K562 (cell line): ENCODE data around the gene MMS19. TPM values are rescaled to one million over a fixed set of nuclear protein-coding genes. Genes with fewer than 3 reads are reported as not detected.

Experiments used
- CCAR2 ChIP-seq: fragments of 200-400 bp; formaldehyde crosslinking; IDR thresholded peaks from 2 replicates; pipeline ENCODE4 v1.6.1; 2017; ENCODE audit warnings: mild to moderate bottlenecking, low read depth, low read length
- CHD2 ChIP-seq: IDR thresholded peaks from 2 replicates; pipeline ENCODE4 v1.6.1; 2011; ENCODE audit warnings: low read depth, low read length
- CTBP1 ChIP-seq: fragments of 450-650 bp; IDR thresholded peaks from 2 replicates; pipeline ENCODE4 v1.6.1; 2016; ENCODE audit warnings: borderline replicate concordance
- FOXJ2 ChIP-seq: fragments of 200-800 bp; sonication (Bioruptor generic); IDR thresholded peaks from 2 replicates; pipeline ENCODE4 v1.6.1; 2016; ENCODE audit warnings: missing genetic modification characterization, missing compliant biosample characterization
- LARP7 ChIP-seq: fragments of 450-650 bp; IDR thresholded peaks from 2 replicates; pipeline ENCODE4 v1.6.1; 2016
- PHTF2 ChIP-seq: fragments of 250-450 bp; sonication (Bioruptor Pico); IDR thresholded peaks from 2 replicates; pipeline ENCODE4 v1.5.0; 2021; ENCODE audit warnings: mild to moderate bottlenecking
- RBBP5 ChIP-seq: fragments of 200-600 bp; sonication (generic); IDR thresholded peaks from 2 replicates; pipeline ENCODE4 v1.6.1; 2012; ENCODE audit warnings: borderline replicate concordance, mild to moderate bottlenecking, low read length, control low read depth, inconsistent platforms; ENCODE audit not compliant: insufficient read depth, poor library complexity, severe bottlenecking
- ZNF140 ChIP-seq: fragments of 250-450 bp; sonication (Bioruptor Pico); IDR thresholded peaks from 2 replicates; pipeline ENCODE4 v1.8.0; 2021; ENCODE audit warnings: moderate library complexity, mild to moderate bottlenecking, inconsistent platforms
- ZNF431 ChIP-seq: sonication (generic); formaldehyde crosslinking; IDR thresholded peaks from 2 replicates; pipeline ENCODE4 v1.8.0; 2022; ENCODE audit warnings: mild to moderate bottlenecking, missing genetic modification reagents
- ZNF561 ChIP-seq: fragments of 450-650 bp; formaldehyde crosslinking; conservative IDR thresholded peaks from 2 replicates; pipeline ENCODE4 v1.4.0; 2020; ENCODE audit warnings: mild to moderate bottlenecking, moderate library complexity
- ZNF764 ChIP-seq: fragments of 250-450 bp; sonication (Bioruptor Pico); IDR thresholded peaks from 2 replicates; pipeline ENCODE4 v1.4.0; 2020; ENCODE audit warnings: low read depth, mild to moderate bottlenecking, moderate library complexity
- polyA plus RNA-seq, 8 experiments: library from polyadenylated mRNA; depleted of rRNA in 4 of 8; stranded (reverse) in 5 of 8; unstranded in 3 of 8; fragments of >200 nt; fragmentation: Nextera tagmentation in 2 of 8; fragmentation: Illumina TruSeq in 1 of 8; extraction: Ambion mirVana in 2 of 8; extraction: Trizol in 1 of 8; gene quantifications; 2 replicates each; pipeline versions ENCODE4 v1.2.1 to v1.2.3, GENCODE V29; 2011 to 2014; ENCODE audit warnings: inconsistent platforms in 1 of 8, missing spikeins in 1 of 8
- total RNA-seq, 7 experiments: library from RNA; depleted of rRNA in 6 of 7; stranded (reverse); fragments of >200 nt in 6 of 7; fragmentation: Illumina TruSeq in 2 of 7; extraction: Trizol in 2 of 7; gene quantifications; 2 replicates each; pipeline versions ENCODE4 v1.2.1 to v1.2.3, GENCODE V29; 2011 to 2021; ENCODE audit warnings: low replicate concordance in 1 of 7
- TF ChIP-seq, protein P1 (sequence below): fragments of 250-450 bp; sonication (Bioruptor Pico); IDR thresholded peaks from 2 replicates; pipeline ENCODE4 v1.8.0; 2022; ENCODE audit warnings: moderate library complexity, mild to moderate bottlenecking, inconsistent platforms
- TF ChIP-seq, protein P2 (sequence below): fragments of 250-450 bp; sonication (Bioruptor Pico); IDR thresholded peaks from 2 replicates; pipeline ENCODE4 v1.4.0; 2020; ENCODE audit warnings: mild to moderate bottlenecking
- TF ChIP-seq, protein P3 (sequence below): fragments of 450-650 bp; formaldehyde crosslinking; IDR thresholded peaks from 2 replicates; pipeline ENCODE4 v1.4.0; 2020; ENCODE audit warnings: mild to moderate bottlenecking, moderate library complexity
- TF ChIP-seq, protein P4 (sequence below): sonication (generic); formaldehyde crosslinking; IDR thresholded peaks from 2 replicates; pipeline ENCODE4 v1.8.1; 2022; ENCODE audit warnings: missing genetic modification reagents
- TF ChIP-seq, protein P5 (sequence below), 3 experiments: IDR thresholded peaks in 2 of 3; conservative IDR thresholded peaks in 1 of 3; 2 replicates each; pipeline ENCODE4 v1.5.1; 2011 to 2012; ENCODE audit warnings: low read length in 3 of 3, mild to moderate bottlenecking in 3 of 3, control low read depth in 2 of 3, improper control_type of control experiment in 1 of 3, inconsistent platforms in 1 of 3, low read depth in 1 of 3, mixed read lengths in 1 of 3, moderate library complexity in 1 of 3; ENCODE audit not compliant: insufficient read depth in 2 of 3
- TF ChIP-seq, protein P6 (sequence below), 2 experiments: fragments of 450-650 bp in 1 of 2; IDR thresholded peaks; 2 replicates each; pipeline ENCODE4 v1.6.1; 2011 to 2017; ENCODE audit warnings: low read depth in 2 of 2, antibody characterized with exemption in 1 of 2, borderline replicate concordance in 1 of 2, low read length in 1 of 2, mild to moderate bottlenecking in 1 of 2, mixed read lengths in 1 of 2; ENCODE audit not compliant: control insufficient read depth in 1 of 2

The MMS19 gene
- total and polyA plus RNA-seq, 9 of the 15 experiments (the other 6 are each of a cell fraction or from before 2014, with no cell fraction given), result 40.1 to 110 (median 62.9) TPM

DNA sequence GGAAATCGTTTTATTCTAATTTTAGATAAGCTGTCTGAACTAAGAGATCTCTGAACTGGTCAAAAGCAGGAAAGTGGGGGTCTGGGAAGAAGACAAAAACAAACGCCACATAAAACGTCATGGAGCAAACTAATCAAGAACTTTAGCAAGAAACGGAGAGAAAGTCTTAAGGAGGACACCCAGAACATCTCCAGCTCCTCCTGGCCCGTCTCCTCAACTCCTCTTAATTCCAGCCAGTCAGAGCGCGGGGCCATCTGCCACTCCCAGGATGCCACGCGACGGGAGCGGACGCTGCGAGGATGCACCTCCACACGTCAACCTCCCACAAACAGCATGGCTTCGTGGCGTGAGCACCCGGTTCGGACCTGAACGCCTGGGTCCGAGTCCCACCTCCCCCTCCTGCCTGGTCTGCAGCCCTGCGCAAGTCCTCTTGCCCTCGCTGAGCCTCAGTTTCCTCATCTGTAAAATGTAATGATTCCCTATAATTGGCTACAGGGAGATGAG lies 598 bp downstream of the MMS19 start (continued):
- TF ChIP-seq, protein P1, sequence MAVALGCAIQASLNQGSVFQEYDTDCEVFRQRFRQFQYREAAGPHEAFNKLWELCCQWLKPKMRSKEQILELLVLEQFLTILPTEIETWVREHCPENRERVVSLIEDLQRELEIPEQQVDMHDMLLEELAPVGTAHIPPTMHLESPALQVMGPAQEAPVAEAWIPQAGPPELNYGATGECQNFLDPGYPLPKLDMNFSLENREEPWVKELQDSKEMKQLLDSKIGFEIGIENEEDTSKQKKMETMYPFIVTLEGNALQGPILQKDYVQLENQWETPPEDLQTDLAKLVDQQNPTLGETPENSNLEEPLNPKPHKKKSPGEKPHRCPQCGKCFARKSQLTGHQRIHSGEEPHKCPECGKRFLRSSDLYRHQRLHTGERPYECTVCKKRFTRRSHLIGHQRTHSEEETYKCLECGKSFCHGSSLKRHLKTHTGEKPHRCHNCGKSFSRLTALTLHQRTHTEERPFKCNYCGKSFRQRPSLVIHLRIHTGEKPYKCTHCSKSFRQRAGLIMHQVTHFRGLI (CRISPR knock-in tag), result no peak
- TF ChIP-seq LARP7 (no peak), RBBP5 (no peak), FOXJ2 (tag) (no peak), ZNF431 (CRISPR knock-in tag) (no peak), CTBP1 (peak; percentile 57; the same call in 1 of the 2 replicates), ZNF764 (no peak), PHTF2 (CRISPR knock-in tag) (no peak), CCAR2 (no peak), CHD2 (no peak), ZNF561 (CRISPR knock-in tag) (no peak), ZNF140 (CRISPR knock-in tag) (no peak)
- TF ChIP-seq, protein P2, sequence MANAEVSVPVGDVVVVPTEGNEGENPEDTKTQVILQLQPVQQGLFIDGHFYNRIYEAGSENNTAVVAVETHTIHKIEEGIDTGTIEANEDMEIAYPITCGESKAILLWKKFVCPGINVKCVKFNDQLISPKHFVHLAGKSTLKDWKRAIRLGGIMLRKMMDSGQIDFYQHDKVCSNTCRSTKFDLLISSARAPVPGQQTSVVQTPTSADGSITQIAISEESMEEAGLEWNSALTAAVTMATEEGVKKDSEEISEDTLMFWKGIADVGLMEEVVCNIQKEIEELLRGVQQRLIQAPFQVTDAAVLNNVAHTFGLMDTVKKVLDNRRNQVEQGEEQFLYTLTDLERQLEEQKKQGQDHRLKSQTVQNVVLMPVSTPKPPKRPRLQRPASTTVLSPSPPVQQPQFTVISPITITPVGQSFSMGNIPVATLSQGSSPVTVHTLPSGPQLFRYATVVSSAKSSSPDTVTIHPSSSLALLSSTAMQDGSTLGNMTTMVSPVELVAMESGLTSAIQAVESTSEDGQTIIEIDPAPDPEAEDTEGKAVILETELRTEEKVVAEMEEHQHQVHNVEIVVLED (CRISPR knock-in tag), result no peak
- TF ChIP-seq, protein P3, sequence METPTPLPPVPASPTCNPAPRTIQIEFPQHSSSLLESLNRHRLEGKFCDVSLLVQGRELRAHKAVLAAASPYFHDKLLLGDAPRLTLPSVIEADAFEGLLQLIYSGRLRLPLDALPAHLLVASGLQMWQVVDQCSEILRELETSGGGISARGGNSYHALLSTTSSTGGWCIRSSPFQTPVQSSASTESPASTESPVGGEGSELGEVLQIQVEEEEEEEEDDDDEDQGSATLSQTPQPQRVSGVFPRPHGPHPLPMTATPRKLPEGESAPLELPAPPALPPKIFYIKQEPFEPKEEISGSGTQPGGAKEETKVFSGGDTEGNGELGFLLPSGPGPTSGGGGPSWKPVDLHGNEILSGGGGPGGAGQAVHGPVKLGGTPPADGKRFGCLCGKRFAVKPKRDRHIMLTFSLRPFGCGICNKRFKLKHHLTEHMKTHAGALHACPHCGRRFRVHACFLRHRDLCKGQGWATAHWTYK, result no peak
- TF ChIP-seq, protein P4, sequence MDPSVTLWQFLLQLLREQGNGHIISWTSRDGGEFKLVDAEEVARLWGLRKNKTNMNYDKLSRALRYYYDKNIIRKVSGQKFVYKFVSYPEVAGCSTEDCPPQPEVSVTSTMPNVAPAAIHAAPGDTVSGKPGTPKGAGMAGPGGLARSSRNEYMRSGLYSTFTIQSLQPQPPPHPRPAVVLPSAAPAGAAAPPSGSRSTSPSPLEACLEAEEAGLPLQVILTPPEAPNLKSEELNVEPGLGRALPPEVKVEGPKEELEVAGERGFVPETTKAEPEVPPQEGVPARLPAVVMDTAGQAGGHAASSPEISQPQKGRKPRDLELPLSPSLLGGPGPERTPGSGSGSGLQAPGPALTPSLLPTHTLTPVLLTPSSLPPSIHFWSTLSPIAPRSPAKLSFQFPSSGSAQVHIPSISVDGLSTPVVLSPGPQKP (CRISPR knock-in tag), result no peak
- TF ChIP-seq, protein P5, sequence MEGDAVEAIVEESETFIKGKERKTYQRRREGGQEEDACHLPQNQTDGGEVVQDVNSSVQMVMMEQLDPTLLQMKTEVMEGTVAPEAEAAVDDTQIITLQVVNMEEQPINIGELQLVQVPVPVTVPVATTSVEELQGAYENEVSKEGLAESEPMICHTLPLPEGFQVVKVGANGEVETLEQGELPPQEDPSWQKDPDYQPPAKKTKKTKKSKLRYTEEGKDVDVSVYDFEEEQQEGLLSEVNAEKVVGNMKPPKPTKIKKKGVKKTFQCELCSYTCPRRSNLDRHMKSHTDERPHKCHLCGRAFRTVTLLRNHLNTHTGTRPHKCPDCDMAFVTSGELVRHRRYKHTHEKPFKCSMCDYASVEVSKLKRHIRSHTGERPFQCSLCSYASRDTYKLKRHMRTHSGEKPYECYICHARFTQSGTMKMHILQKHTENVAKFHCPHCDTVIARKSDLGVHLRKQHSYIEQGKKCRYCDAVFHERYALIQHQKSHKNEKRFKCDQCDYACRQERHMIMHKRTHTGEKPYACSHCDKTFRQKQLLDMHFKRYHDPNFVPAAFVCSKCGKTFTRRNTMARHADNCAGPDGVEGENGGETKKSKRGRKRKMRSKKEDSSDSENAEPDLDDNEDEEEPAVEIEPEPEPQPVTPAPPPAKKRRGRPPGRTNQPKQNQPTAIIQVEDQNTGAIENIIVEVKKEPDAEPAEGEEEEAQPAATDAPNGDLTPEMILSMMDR (IDR thresholded peaks at IDR 0.05 in 2 of 3, conservative IDR thresholded peaks at IDR 0.05 in 1 of 3; ENCODE audit: insufficient read depth in 2 of 3, low read depth in 1 of 3, low read length in 3 of 3), result no peak
- TF ChIP-seq, protein P6, sequence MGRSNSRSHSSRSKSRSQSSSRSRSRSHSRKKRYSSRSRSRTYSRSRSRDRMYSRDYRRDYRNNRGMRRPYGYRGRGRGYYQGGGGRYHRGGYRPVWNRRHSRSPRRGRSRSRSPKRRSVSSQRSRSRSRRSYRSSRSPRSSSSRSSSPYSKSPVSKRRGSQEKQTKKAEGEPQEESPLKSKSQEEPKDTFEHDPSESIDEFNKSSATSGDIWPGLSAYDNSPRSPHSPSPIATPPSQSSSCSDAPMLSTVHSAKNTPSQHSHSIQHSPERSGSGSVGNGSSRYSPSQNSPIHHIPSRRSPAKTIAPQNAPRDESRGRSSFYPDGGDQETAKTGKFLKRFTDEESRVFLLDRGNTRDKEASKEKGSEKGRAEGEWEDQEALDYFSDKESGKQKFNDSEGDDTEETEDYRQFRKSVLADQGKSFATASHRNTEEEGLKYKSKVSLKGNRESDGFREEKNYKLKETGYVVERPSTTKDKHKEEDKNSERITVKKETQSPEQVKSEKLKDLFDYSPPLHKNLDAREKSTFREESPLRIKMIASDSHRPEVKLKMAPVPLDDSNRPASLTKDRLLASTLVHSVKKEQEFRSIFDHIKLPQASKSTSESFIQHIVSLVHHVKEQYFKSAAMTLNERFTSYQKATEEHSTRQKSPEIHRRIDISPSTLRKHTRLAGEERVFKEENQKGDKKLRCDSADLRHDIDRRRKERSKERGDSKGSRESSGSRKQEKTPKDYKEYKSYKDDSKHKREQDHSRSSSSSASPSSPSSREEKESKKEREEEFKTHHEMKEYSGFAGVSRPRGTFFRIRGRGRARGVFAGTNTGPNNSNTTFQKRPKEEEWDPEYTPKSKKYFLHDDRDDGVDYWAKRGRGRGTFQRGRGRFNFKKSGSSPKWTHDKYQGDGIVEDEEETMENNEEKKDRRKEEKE (IDR thresholded peaks at IDR 0.05; ENCODE audit: borderline replicate concordance in 1 of 2, control insufficient read depth in 1 of 2, low read depth in 2 of 2, low read length in 1 of 2), result 0 out of 4 replicates have a peak, but pooled peaks of 1 of the 2 experiments have one; percentile 54
